Activated naive CD8-positive, alpha-beta T cell treated with anti-CD3 and anti-CD28 coated beads, Interleukin-2, amount 50 U/mL, for 24 hours (primary cell): ENCODE data around the gene CCDC30.

Source experiments
- ATAC-seq: fragments of 150-1000 bp; cut with Tn5 transposase; one replicate; pipeline ENCODE4 v1.10.0; 2021
- DNase-seq: peaks from one replicate; pipeline ENCODE4 v3.0.0; 2021
- H3K27ac Mint-ChIP-seq: one replicate; pipeline ENCODE4 v1.8.0; 2021; ENCODE audit warnings: mild to moderate bottlenecking, mixed read lengths
- H3K27me3 Mint-ChIP-seq: one replicate; pipeline ENCODE4 v1.8.0; 2021; ENCODE audit warnings: mixed read lengths
- H3K36me3 Mint-ChIP-seq: one replicate; pipeline ENCODE4 v1.8.0; 2021; ENCODE audit warnings: low read depth, mixed read lengths
- H3K4me1 Mint-ChIP-seq: one replicate; pipeline ENCODE4 v1.8.0; 2021; ENCODE audit warnings: mixed read lengths
- H3K4me3 Mint-ChIP-seq: one replicate; pipeline ENCODE4 v1.8.0; 2021; ENCODE audit warnings: mild to moderate bottlenecking, moderate library complexity, mixed read lengths
- H3K9me3 Mint-ChIP-seq: one replicate; pipeline ENCODE4 v1.8.0; 2021; ENCODE audit warnings: mixed read lengths

Gene CCDC30

DNA sequence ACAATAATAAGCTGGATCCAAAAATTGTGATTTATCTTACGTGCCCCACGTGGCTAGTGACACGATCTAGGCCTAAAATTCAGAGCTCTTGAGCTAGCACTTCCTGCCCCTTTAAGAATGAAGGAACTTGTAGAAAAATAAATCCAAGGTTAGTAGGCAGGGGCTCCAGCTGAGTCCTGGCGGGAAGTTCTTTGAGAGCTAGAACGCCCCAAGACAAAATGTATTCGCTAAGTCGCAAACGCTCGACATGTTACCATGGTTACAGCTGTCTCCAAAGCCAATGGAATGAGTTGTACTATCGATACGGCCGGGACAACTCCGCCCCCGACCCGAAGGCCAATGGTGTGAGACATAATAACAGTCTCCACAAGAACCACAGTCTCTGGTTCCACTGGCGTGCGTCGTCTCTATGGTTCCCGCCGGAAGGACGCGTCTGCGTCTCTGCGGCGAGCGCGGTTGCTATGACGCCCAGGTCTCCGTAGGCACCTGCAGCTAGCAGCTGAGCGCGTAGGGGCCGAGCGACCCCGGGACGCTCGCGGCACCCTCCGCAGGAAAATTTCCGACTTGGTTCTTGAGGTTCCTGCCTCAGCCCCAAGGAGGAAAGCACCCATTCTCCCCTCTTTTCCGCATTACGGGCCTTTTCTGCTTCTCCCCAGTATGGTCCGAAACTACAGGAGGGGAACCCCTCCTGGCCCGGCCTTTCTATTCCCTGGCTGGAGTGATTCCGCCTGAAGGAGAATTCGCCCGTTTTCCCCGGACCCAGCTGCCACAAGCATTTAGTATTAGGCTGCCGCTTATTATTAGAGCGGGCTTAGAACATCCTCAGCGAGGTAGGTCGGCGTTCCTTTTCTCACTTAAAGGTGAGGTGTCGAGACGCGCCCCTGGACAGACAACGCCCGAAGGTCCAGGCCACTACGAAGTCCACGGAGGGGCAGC lies at the start of gene CCDC30:
TSS of gene CCDC30 (plus strand) at position 459 of the 936 bp plus-strand sequence. CDS start 17,266 bp downstream, outside the sequence.
- peak within 1 kb of the TSS; percentile 81 for H3K4me3 Mint-ChIP-seq
- peak within 1 kb of the TSS; percentile 76 for H3K27ac Mint-ChIP-seq
- DNase-seq (peak; percentile 92), ATAC-seq (peak; percentile 100)
- peaks cover 27% of the 10 kb centered on the region for H3K36me3 Mint-ChIP-seq
- H3K9me3 Mint-ChIP-seq = no peaks in the 10 kb centered on the region
- peaks cover 35% of the 10 kb centered on the region for H3K4me1 Mint-ChIP-seq
- no peaks in the 10 kb centered on the region for H3K27me3 Mint-ChIP-seq

DNA sequence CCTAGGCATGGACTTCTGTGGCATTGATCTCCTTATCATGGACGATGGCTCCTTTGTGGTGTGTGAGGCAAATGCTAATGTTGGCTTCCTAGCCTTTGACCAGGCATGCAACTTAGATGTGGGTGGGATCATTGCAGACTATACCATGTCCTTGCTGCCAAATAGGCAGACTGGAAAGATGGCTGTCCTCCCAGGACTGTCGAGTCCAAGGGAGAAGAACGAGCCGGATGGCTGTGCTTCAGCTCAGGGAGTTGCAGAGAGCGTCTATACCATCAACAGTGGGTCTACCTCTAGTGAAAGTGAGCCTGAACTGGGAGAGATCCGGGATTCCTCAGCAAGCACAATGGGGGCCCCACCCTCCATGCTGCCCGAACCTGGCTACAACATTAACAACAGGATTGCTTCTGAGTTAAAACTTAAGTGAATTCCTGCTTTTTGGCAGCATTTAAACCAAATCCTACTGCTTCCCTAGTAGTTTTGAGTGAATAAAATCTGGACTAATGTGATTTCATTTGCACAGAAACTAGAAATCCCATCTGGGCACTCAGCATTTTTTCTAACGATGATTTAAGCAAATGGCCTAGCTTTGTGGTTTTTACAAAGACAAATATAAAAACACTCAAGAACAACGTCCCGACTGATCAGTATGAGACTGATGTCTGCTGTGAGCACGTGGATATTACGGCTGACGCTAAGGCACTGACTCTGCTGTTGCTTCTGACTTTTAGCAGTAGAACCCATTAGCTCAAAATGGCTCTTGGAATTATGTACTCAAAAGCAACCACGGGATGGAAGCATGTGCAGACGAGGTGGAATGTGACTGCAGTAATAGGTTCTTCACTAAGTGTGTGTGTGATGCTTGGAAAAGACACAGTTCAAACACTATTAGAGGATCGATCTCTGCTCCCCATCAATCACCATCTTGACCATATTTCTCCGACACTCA lies 48.3 kb upstream of the CCDC30 start:
- H3K4me3 Mint-ChIP-seq = no peak overlapping the region
- H3K4me1 Mint-ChIP-seq = no peaks in the 10 kb centered on the region
- no peaks in the 10 kb centered on the region for H3K9me3 Mint-ChIP-seq
- H3K27ac Mint-ChIP-seq = no peak overlapping the region
- H3K36me3 Mint-ChIP-seq = no peaks in the 10 kb centered on the region
- no peaks in the 10 kb centered on the region for H3K27me3 Mint-ChIP-seq
- no peak for ATAC-seq
- DNase-seq = no peak

DNA sequence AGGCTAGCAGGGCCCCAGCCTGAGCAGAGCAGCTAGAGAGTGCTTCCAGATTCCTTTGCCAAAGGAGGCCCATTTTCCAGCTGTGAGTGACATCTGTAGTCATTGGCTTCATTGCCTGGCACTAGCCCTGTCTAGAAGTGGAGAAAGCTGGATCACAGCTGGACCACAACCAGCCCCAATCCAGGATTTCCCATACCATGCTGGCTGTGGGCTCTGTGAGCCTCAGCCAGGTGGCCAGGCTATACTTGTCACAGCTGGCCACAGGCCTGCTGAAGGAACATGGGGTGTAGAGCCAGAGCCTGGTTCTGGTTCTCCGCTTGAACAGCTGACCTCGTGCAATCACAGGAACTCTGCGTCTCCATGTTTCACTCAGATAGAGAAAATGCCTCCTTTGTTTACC lies 45.9 kb upstream of the CCDC30 start:
- Mint-ChIP-seq H3K27me3 (no peaks in the 10 kb centered on the region), H3K9me3 (no peaks in the 10 kb centered on the region), H3K27ac (no peak overlapping the region), H3K4me3 (no peak overlapping the region), H3K4me1 (no peaks in the 10 kb centered on the region), H3K36me3 (no peaks in the 10 kb centered on the region)
- DNase-seq (no peak), ATAC-seq (no peak)

DNA sequence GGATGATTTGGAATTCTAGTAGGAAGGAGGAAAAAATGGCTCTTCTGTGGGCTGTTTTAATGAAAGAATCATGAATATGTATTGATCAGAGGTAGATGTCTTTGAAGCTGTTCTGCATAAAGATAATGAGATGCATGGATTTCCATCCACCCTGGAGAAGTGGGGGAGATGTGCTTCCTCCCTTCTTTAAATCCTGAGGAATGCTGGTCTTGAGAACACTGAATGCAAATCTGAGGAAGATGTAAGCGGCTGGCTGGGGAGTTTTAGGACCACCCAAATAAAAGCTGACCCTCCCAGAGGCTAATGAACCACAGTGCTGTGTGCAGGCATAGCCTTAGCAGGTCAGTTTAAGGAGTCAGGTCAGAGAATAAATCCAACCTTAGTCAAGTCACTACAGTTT lies 44.6 kb upstream of the CCDC30 start:
- no peaks in the 10 kb centered on the region for H3K4me1 Mint-ChIP-seq
- no peak overlapping the region for H3K4me3 Mint-ChIP-seq
- H3K36me3 Mint-ChIP-seq = no peaks in the 10 kb centered on the region
- no peaks in the 10 kb centered on the region for H3K27me3 Mint-ChIP-seq
- DNase-seq (no peak), ATAC-seq (no peak)
- H3K27ac Mint-ChIP-seq = no peak overlapping the region
- no peaks in the 10 kb centered on the region for H3K9me3 Mint-ChIP-seq

DNA sequence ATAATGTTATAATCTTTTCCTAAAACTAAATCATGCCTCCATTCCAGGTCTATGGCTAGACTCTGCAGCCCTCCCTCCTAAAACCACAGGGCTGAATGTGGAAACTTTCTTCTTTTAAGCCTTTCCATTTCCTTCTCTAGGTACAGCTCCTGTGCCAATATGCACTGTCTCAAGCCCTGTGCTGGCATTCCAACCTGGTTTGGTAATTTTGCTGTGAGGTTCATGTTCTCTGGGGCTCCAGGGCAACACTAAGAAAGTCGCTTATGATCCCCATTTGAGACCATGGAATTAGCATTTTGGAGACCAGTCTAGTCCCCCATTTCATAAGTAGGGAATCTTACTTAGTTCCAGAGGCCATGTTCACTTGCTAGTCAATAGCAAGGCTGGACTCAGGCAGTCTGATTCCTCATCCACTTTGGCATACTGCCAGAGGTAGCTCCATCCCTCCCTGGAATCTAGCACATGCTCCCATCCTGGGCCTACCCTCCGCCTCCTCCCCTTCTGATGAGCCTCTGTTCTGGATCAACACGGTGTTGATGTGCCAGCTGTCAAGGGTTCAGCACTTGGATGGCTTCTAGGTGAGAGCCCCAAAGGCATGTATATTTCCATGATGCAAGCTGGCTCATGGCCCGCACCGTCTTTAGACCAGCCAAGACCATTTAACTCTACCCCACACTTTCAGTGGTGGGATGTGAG lies 43.8 kb upstream of the CCDC30 start:
- Mint-ChIP-seq H3K27ac (no peak overlapping the region), H3K9me3 (no peaks in the 10 kb centered on the region), H3K36me3 (no peaks in the 10 kb centered on the region), H3K4me1 (no peaks in the 10 kb centered on the region), H3K27me3 (no peaks in the 10 kb centered on the region), H3K4me3 (no peak overlapping the region)
- DNase-seq = no peak
- no peak for ATAC-seq

DNA sequence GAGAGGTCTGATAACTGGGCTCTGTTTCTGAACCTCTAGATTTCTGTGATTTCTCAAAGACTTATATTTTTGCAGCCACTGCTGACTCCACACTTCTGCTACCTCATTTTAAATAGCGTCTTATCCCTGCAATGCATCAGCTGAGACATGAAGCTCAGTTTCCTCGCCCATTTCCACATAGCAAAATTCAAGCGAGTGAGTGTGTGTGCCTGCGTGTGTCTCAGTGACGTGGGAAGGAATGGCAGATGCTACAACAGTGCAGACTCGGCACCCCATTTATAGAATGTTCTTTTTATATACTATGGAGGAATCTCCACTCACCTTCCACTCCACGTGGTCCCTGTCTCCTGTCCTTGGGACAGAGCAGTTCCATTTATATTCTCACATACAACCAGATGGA lies 43.0 kb upstream of the CCDC30 start:
- Mint-ChIP-seq H3K4me1 (no peaks in the 10 kb centered on the region), H3K27me3 (no peaks in the 10 kb centered on the region), H3K4me3 (no peak overlapping the region), H3K9me3 (no peaks in the 10 kb centered on the region), H3K27ac (no peak overlapping the region), H3K36me3 (no peaks in the 10 kb centered on the region)
- DNase-seq = no peak
- no peak for ATAC-seq

DNA sequence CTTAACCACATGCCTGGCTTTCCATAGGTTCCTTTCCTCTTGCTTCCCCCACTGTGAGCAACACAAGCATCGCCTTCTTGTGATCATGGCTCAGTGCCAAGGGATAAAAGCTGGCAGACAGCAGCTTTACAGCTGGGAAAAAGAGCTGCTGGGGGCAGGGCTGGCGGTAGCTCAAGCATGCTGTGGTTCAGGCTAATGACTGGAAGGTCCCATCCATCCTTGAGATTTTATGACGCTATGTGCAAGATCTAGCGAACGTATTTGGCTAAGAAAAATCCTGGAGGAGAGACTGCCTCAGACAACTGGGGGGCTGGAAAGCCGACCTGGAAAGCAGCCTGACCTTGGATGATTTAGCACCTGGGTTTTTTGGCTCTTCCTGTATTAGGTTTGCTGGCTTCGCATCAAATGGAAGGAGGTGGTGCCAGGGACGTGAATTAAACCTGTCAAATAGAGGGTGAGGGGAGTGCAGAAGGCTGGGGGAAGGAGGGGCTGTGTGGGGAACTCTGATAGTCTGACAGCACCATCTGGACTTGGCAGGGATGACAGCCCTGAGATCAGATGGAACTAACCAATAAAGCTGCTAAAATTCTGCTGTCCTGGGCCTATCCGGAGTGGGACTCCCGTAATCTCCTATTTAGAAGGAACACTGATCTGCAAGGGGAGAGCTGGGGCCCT lies 42.0 kb upstream of the CCDC30 start:
- ATAC-seq (no peak), DNase-seq (no peak)
- Mint-ChIP-seq H3K27me3 (no peaks in the 10 kb centered on the region), H3K4me1 (no peaks in the 10 kb centered on the region), H3K27ac (no peak overlapping the region), H3K4me3 (no peak overlapping the region), H3K9me3 (no peaks in the 10 kb centered on the region), H3K36me3 (no peaks in the 10 kb centered on the region)

DNA sequence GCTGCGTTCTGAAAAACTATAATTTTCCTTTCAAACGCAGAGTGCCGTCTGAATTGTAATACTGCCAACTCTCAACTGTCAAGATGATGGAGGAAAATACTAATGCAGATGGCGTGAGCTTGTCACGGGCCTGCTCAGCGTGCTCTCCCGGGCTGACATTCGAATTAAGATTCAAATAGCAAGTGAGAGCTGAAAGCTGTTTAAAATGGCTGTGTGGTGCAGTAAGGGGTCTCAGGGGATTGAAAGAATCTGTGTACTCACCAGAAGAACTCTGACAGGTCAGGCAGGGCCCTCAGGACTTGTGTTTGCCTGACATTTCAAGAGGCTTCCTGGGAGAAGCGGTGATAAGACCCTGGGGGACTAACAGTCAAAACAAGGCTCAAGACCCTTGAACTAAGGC lies 40.3 kb upstream of the CCDC30 start:
- H3K27me3 Mint-ChIP-seq = no peaks in the 10 kb centered on the region
- ATAC-seq (no peak), DNase-seq (no peak)
- no peaks in the 10 kb centered on the region for H3K36me3 Mint-ChIP-seq
- no peaks in the 10 kb centered on the region for H3K9me3 Mint-ChIP-seq
- H3K4me1 Mint-ChIP-seq = no peaks in the 10 kb centered on the region
- H3K4me3 Mint-ChIP-seq = no peak overlapping the region
- no peak overlapping the region for H3K27ac Mint-ChIP-seq

DNA sequence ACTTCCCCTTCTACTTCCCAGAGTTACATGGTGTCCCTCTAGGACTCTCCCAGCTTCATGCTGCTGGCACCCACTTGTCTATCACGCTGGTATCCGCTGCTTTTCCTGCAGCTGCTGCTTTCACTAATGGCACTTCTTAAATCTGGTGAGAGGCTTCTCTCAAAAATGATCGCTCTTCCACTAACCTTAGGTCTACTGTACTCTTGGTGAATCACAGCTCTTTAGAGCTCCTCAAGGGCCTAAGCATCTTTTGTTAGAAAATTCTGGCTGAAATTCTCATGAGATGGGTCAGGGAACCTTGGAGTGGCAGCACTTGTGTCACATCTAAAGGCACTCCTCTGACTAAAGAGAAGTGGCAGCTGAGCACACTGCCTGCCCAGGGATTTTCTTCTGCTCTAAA lies 39.4 kb upstream of the CCDC30 start:
- H3K4me3 Mint-ChIP-seq = no peak overlapping the region
- H3K27me3 Mint-ChIP-seq = no peaks in the 10 kb centered on the region
- DNase-seq (no peak), ATAC-seq (no peak)
- no peaks in the 10 kb centered on the region for H3K36me3 Mint-ChIP-seq
- H3K4me1 Mint-ChIP-seq = no peaks in the 10 kb centered on the region
- H3K27ac Mint-ChIP-seq = no peak overlapping the region
- no peaks in the 10 kb centered on the region for H3K9me3 Mint-ChIP-seq

DNA sequence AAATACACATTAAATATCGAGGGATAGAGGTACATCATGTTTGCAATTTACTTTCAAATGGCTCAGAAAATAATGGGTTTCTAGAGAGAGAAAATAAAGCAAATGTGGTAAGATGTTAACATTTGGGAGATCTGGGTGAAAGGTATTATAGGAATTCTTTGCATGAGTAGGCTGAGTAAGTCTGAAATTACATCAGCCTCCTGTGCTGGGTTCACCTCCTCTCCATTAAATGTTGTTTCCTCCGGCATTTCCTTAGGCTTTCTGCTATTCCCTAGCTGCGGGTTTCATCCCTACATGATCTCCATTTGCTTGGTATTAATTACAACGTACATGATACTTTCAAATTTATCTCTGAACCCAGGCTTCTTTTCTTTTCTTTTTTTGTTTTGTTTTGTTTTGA lies 38.9 kb upstream of the CCDC30 start:
- ATAC-seq (no peak), DNase-seq (no peak)
- Mint-ChIP-seq H3K4me3 (no peak overlapping the region), H3K36me3 (no peaks in the 10 kb centered on the region), H3K4me1 (no peaks in the 10 kb centered on the region), H3K9me3 (no peaks in the 10 kb centered on the region), H3K27ac (no peak overlapping the region), H3K27me3 (no peaks in the 10 kb centered on the region)

DNA sequence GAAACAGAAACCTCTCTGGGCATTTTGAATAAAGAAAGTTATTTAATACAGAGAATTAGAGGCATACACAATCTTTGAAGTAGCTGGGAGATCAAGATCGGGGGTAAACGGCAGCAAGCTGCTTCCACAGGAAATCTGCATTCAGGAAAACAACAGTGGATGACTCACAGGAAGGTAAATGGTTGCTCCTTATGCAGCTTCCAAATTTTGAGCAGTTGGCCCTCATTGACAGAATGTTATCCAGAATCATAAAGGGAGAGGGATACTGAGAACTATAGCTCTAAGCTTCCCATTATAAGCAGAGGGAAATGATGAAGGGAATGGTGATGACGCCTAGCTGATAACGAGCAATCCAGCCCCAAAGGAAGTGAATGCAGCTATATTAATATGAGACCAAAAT lies 35.8 kb upstream of the CCDC30 start:
- H3K36me3 Mint-ChIP-seq = no peaks in the 10 kb centered on the region

DNA sequence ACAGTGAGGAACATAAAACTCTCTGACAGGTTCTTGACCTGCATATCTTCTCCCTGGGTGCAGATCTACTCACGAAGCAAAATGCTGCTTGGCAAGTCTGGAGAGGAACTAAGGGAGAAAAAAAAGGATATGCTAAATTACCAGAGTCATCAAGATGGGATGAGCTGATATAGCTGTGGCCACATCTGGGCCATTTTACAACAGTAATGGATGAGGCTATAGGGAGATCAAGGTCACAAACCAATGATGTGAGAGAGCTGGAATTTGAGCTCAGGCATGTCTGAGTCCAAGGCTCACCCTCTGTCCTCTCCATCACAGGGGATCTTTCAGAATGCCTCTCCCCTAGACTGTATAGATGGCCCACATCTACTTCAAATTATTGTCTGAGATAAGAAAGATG lies 33.5 kb upstream of the CCDC30 start:
- no peaks in the 10 kb centered on the region for H3K36me3 Mint-ChIP-seq
- no peak for ATAC-seq
- H3K27ac Mint-ChIP-seq = no peak overlapping the region
- no peaks in the 10 kb centered on the region for H3K4me1 Mint-ChIP-seq
- no peaks in the 10 kb centered on the region for H3K9me3 Mint-ChIP-seq
- no peak overlapping the region for H3K4me3 Mint-ChIP-seq
- DNase-seq = no peak
- H3K27me3 Mint-ChIP-seq = no peaks in the 10 kb centered on the region

More for the DNA sequence above, 35.8 kb upstream of the CCDC30 start:
- DNase-seq (no peak), ATAC-seq (no peak)
- Mint-ChIP-seq H3K4me1 (no peaks in the 10 kb centered on the region), H3K27ac (no peak overlapping the region), H3K9me3 (no peaks in the 10 kb centered on the region), H3K27me3 (no peaks in the 10 kb centered on the region), H3K4me3 (no peak overlapping the region)

DNA sequence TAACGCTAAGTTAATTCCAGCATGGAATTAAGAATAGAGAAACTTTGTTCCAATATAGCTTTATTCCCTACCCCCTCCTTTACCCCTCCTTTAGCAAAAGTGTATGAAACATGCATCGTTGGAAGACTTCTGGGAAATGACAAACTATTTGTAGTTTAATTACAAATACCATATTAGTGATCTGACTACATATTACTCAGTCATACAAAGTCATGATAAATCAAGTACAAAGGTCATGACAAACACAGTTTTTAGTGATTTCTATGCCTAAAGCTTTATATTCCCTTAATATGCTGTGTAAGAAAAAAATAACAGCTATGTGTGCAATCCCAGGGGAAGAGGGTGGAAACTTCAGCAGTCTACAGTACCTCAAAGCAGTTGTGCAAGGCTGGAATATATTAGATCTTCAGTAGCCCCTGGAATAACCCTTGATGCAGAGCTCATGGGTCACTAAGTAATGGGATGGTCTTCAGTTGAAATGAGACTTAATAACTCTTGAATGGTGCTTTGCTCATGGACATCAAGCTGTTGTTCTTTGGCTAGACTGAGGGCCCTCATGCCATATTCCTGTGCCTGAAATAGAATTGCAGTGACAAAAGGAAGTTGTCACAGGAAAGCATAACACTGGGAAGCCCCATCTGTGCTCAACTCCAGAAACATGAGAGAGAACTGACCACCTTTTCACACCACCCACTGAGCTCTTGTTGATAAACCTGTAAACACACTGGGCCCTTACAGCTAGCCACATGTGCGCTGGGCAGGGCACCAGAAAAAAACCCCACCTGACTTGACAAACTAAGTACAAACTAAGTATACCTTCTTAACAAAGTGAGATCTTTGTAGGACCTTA lies 32.6 kb upstream of the CCDC30 start:
- Mint-ChIP-seq H3K27me3 (no peaks in the 10 kb centered on the region), H3K4me3 (no peak overlapping the region), H3K27ac (no peak overlapping the region), H3K36me3 (no peaks in the 10 kb centered on the region), H3K9me3 (no peaks in the 10 kb centered on the region), H3K4me1 (no peaks in the 10 kb centered on the region)
- ATAC-seq (no peak), DNase-seq (no peak)
